ENCODE data around the gene EDN2. TPM values are rescaled to one million over a fixed set of nuclear protein-coding genes. Genes with fewer than 3 reads are reported as not detected.

The EDN2 gene
- total and polyA plus RNA-seq, 2 of the 8 experiments (the other 6 are each of a cell fraction or from before 2014, with no cell fraction given): 0.32 to 0.39 TPM

GRCh38 chr1:41498391-41498790 is 13.9 kb upstream of the EDN2 start:
- Histone ChIP-seq H2BK12ac (ENCODE audit: low read depth, low read length) (peak overlapping the region; percentile 17; the same call in 1 of the 2 replicates), H3K79me1 (ENCODE audit: low read depth, low read length) (no peaks in the 10 kb centered on the region), H3K23ac (ENCODE audit: insufficient read length) (no peak overlapping the region), H3K4me1 (replicated peaks in 1 of 4; ENCODE audit: control insufficient read depth in 3 of 4, insufficient read depth in 4 of 4, low read length in 3 of 4) (peaks cover 0 to 23% (median 17%) of the 10 kb centered on the region in 4 experiments; a peak in 6 of 7 replicates), H3K4ac (replicated peaks; ENCODE audit: insufficient read length, low read depth, low read length) (no peak overlapping the region), H2BK5ac (ENCODE audit: low read depth, low read length) (peak overlapping the region; percentile 21; the same call in 1 of the 2 replicates), H4K20me1 (replicated peaks in 1 of 2; ENCODE audit: control insufficient read depth in 1 of 2, insufficient read depth in 2 of 2, low read length in 2 of 2) (no peaks in the 10 kb centered on the region), H3K27me3 (replicated peaks in 1 of 4; ENCODE audit: control insufficient read depth in 3 of 4, extremely low read depth in 1 of 4, insufficient read depth in 3 of 4, low read length in 3 of 4) (peaks cover 0 to 13% (median 11%) of the 10 kb centered on the region in 4 experiments; a peak in 3 of 7 replicates), H3K23me2 (ENCODE audit: low read depth, low read length) (peaks cover 4% of the 10 kb centered on the region; the same call in 1 of the 2 replicates), H3K14ac (ENCODE audit: insufficient read length) (no peak overlapping the region), H2BK120ac (replicated peaks; ENCODE audit: low read depth, low read length) (no peak overlapping the region), H2AK5ac (ENCODE audit: low read depth, low read length) (no peak overlapping the region), H3K4me3 (ENCODE audit: extremely low read depth in 1 of 4, insufficient read depth in 2 of 4, low read depth in 3 of 4, low read length in 4 of 4) (no peak overlapping the region), H2BK15ac (ENCODE audit: low read length) (no peak overlapping the region), H3K9me3 (ENCODE audit: insufficient read depth in 2 of 2, low read depth in 1 of 2, low read length in 1 of 2) (no peaks in the 10 kb centered on the region), H3K27ac (ENCODE audit: low read depth, low read length) (no peak overlapping the region), H2BK20ac (ENCODE audit: low read length) (no peak overlapping the region), H4K5ac (ENCODE audit: insufficient read length, low read depth, low read length) (no peak overlapping the region), H3K79me2 (ENCODE audit: control insufficient read depth in 1 of 2, insufficient read depth in 2 of 2, low read length in 2 of 2) (no peaks in the 10 kb centered on the region), H3K36me3 (ENCODE audit: control insufficient read depth in 2 of 4, insufficient read depth in 4 of 4, low read length in 3 of 4) (no peaks in the 10 kb centered on the region), H2AFZ (ENCODE audit: low read length) (no peak overlapping the region), H4K91ac (replicated peaks; ENCODE audit: insufficient read length, low read length) (no peak overlapping the region), H4K8ac (ENCODE audit: extremely low read depth, insufficient read depth, low read length) (no peak overlapping the region), H3K9ac (replicated peaks in 1 of 4; ENCODE audit: extremely low read depth in 1 of 4, low read depth in 3 of 4, low read length in 3 of 4) (no peak overlapping the region), H3K18ac (ENCODE audit: extremely low read depth, low read length) (no peak overlapping the region), H3K56ac (replicated peaks; ENCODE audit: insufficient read length, low read depth, low read length) (no peak overlapping the region), H3K4me2 (ENCODE audit: insufficient read depth in 1 of 2, low read depth in 2 of 2, low read length in 2 of 2) (no peak overlapping the region)
- POLR2A ChIA-PET (ENCODE audit: partially characterized antibody): interaction anchor here (1.1 to 1.5 kb wide), 4 partner anchors 12 to 117 kb away, joined by 3 to 5 read pairs (median 4); no protein-coding TSS in a partner anchor
- DNase-seq (ENCODE audit: low read depth in 1 of 2, low spot score in 2 of 2) (no peak), FAIRE-seq (no peak)
- 89% methylated on average over 5 of the region's 5 CpGs; no CpG with 5 or more reads in 1 of the 2 experiments for WGBS, 2 experiments (ENCODE audit: extremely low coverage in 1 of 2, insufficient coverage in 1 of 2, insufficient read length in 1 of 2, insufficient replicate concordance in 2 of 2, low coverage in 1 of 2, low lambda C conversion rate in 2 of 2, missing lambda C conversion rate in 1 of 2)
- TF ChIP-seq CHD1 (IDR thresholded peaks at IDR 0.05; ENCODE audit: low read depth, low read length): no peak
- no peak for TF ChIP-seq CEBPB (IDR thresholded peaks at IDR 0.05; ENCODE audit: low read depth, low read length)
- no peak for TF ChIP-seq E2F6 (IDR thresholded peaks at IDR 0.05)
- TF ChIP-seq RAD21 (IDR thresholded peaks at IDR 0.05 in 1 of 2, conservative IDR thresholded peaks at IDR 0.05 in 1 of 2; ENCODE audit: low read depth in 2 of 2, low read length in 2 of 2): no peak
- CTCF ChIA-PET (ENCODE audit: partially characterized antibody): interaction anchor here (1.2 to 7.5 kb wide), 6 partner anchors 8 to 167 kb away, joined by 3 to 85 read pairs (median 4); partner anchors contain the start of gene EDN2
